SK-MEL-5 (cell line): ENCODE results near the gene SGSM1. TPM values are rescaled to one million over a fixed set of nuclear protein-coding genes. Genes with fewer than 3 reads are reported as not detected.
A peak's percentile ranks its signal among the peaks of the same experiment; 100 is the strongest.

Source experiments
- DNase-seq: peaks from one replicate; pipeline ENCODE4 v3.0.0-alpha.2; 2016; ENCODE audit warnings: low read depth, low spot score
- in situ Hi-C: cut with HindIII; loops from 2 replicates; pipeline ENCODE4 v1.10.0; 2016; ENCODE audit warnings: low sequenced_read_pairs, high pct_unique_total_duplicates, low pct_unique_long_range_greater_than_20kb
- total RNA-seq: library from RNA; depleted of rRNA; stranded (reverse); fragments of >200 nt; shearing (Covaris generic); gene quantifications from 2 replicates; pipeline ENCODE4 v1.2.3, GENCODE V29; 2014

The SGSM1 gene
- total RNA-seq, 1 experiment from 2014 or later: 0.03 TPM

GRCh38 chr22:24926428-24926725 is 120.4 kb downstream of the SGSM1 start:
- DNase-seq: no peak
- in situ Hi-C loops: no loop called here

GRCh38 chr22:24926849-24927579 is 121.0 kb downstream of the SGSM1 start:
- in situ Hi-C loops: no loop called here
- no peak for DNase-seq

- in situ Hi-C loops: no loop called here
- no peak for DNase-seq
Observed at GRCh38 chr22:24928322-24928721, 122.3 kb downstream of the SGSM1 start.

GRCh38 chr22:24930678-24931077 is 124.7 kb downstream of the SGSM1 start:
- DNase-seq: no peak
- in situ Hi-C loops: no loop called here

- in situ Hi-C loops: no loop called here
Observed at GRCh38 chr22:24935771-24936483, 129.9 kb downstream of the SGSM1 start.

GRCh38 chr22:24937114-24937513 is 131.1 kb downstream of the SGSM1 start:
- in situ Hi-C loops: no loop called here
- DNase-seq: peak; percentile 67

More at GRCh38 chr22:24935771-24936483, 129.9 kb downstream of the SGSM1 start:
- no peak for DNase-seq

GRCh38 chr22:24938741-24939341 is 132.8 kb downstream of the SGSM1 start:
- in situ Hi-C loops: no loop called here
- peak; percentile 73 for DNase-seq

GRCh38 chr22:24942301-24942700 is 136.3 kb downstream of the SGSM1 start:
- in situ Hi-C loops: no loop called here
- no peak for DNase-seq

- in situ Hi-C loops: no loop called here
Observed at GRCh38 chr22:24944217-24944937, 138.4 kb downstream of the SGSM1 start.

GRCh38 chr22:24945430-24945829 is 139.4 kb downstream of the SGSM1 start:
- in situ Hi-C loops: no loop called here
- DNase-seq: no peak

More at GRCh38 chr22:24944217-24944937, 138.4 kb downstream of the SGSM1 start:
- no peak for DNase-seq

GRCh38 chr22:24947383-24947782 is 141.4 kb downstream of the SGSM1 start:
- in situ Hi-C loops: no loop called here
- no peak for DNase-seq

GRCh38 chr22:24947881-24948280 is 141.9 kb downstream of the SGSM1 start:
- DNase-seq: no peak
- in situ Hi-C loops: no loop called here

- in situ Hi-C loops: no loop called here
- no peak for DNase-seq
Observed at GRCh38 chr22:24948356-24949202, 142.6 kb downstream of the SGSM1 start.

GRCh38 chr22:24950272-24950902 is 144.4 kb downstream of the SGSM1 start:
- DNase-seq: peak; percentile 46
- in situ Hi-C loops: no loop called here

GRCh38 chr22:24951942-24952836 is 146.2 kb downstream of the SGSM1 start, which contains the start of gene KIAA1671:
Gene KIAA1671, plus strand, starts transcription at chr22:24952716. Its CDS starts 75,284 bp downstream, at chr22:25028000.
- in situ Hi-C loops: no loop called here
- peak; percentile 81 for DNase-seq

GRCh38 chr22:24952837-24953383 is 146.9 kb downstream of the SGSM1 start:
- in situ Hi-C loops: no loop called here
- DNase-seq: peak; percentile 61
